ENCODE data around the gene GAB4. TPM values are rescaled to one million over a fixed set of nuclear protein-coding genes. Genes with fewer than 3 reads are reported as not detected.

The GAB4 gene
- total and polyA plus RNA-seq, 4 donors, result not detected

DNA sequence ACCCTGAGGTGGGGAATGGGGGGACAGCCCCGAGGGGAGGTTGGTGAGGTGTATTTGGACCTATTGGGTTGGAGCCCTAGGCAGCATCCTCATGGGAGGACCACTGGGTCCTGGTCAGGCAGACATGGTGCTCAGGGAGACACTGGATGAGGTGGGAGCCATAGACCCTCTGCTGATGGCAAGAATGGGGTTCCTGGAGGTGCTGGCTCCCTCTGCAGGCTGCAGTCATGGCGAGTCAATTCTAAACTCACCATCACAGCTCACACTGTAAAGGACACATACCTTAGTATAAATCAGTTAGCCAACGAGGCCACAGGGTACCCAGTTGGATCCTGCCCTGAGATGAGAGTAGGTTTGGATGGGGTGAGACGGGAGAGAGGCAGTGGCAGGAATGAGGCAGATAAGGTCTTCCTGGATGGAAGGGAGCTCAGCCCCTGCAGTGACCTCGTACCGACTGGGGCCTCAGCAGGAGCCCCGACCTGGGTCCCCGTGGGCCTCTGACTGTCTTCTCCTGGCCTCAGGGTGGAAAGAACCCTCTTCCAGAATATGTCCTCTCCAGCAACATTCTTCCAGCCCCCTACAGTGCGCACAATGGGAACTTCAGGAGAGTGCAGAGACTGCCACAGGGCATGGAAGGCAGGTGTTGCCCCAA lies 1.7 kb upstream of the GAB4 start (continued):
- TF ChIP-seq CTCF (IDR thresholded peaks at IDR 0.05; ENCODE audit: low read depth, low read length, missing input control), result no peak
- TF ChIP-seq NR2F2 (IDR thresholded peaks at IDR 0.05), result no peak
- TF ChIP-seq HNF4G (IDR thresholded peaks at IDR 0.05), result no peak
- TF ChIP-seq TAF1 (conservative IDR thresholded peaks at IDR 0.05), result no peak
- no peak for TF ChIP-seq FOXA1 (IDR thresholded peaks at IDR 0.05)

DNA sequence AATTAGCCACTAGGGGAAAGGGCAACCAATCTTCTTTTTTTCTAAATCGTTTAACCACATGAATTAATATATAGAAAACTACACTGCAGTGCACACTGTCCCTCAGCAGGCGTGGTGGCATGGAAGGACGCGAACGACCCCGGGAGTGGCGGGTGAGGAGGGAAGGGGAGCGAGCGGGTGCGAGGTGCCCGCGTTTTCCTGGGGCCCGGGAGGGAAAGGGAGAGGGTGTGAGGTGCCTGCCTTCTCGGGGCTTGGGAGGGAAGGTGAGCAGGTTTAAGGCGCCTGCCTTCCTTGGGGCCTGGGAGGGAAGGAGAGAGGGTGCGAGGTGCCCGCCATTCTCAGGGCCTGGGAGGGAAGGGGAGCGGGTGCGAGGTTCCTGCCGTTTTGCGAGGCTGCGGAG lies 765 bp downstream of the GAB4 start:
- no peaks in the 10 kb centered on the region for H3K4me1 ChIP-seq (ENCODE audit: control insufficient read depth in 4 of 4, insufficient read depth in 4 of 4, low read length in 3 of 4)
- no peak overlapping the region for H3K27ac ChIP-seq (ENCODE audit: low read depth in 1 of 2, low read length in 2 of 2)
- no peaks in the 10 kb centered on the region for H3K36me3 ChIP-seq (ENCODE audit: control insufficient read depth in 4 of 4, insufficient read depth in 3 of 4, low read depth in 1 of 4, low read length in 3 of 4)
- WGBS, result 15% methylated on average over 22 of the region's 22 CpGs
- no peak overlapping the region for H3K9ac ChIP-seq (ENCODE audit: low read depth in 1 of 2, low read length in 2 of 2)
- H3K4me3 ChIP-seq (ENCODE audit: low read depth in 1 of 3, low read length in 3 of 3), result no peak overlapping the region
- peaks cover 0 to 3% (median 2%) of the 10 kb centered on the region in 4 donors for H3K27me3 ChIP-seq (ENCODE audit: control insufficient read depth in 4 of 4, insufficient read depth in 4 of 4, low read length in 3 of 4)
- H3K9me3 ChIP-seq (ENCODE audit: control insufficient read depth in 4 of 4, low read length in 3 of 4), result no peaks in the 10 kb centered on the region
- no peak for DNase-seq (ENCODE audit: low spot score)
- TF ChIP-seq TAF1 (conservative IDR thresholded peaks at IDR 0.05) (no peak), RAD21 (IDR thresholded peaks at IDR 0.05) (no peak), ATF3 (IDR thresholded peaks at IDR 0.05) (no peak), NR2F2 (IDR thresholded peaks at IDR 0.05) (no peak), HNF4G (IDR thresholded peaks at IDR 0.05) (no peak), CTCF (IDR thresholded peaks at IDR 0.05; ENCODE audit: low read depth, low read length, missing input control) (no peak), FOXA2 (IDR thresholded peaks at IDR 0.05) (no peak), GABPA (IDR thresholded peaks at IDR 0.05 in 1 of 2, conservative IDR thresholded peaks at IDR 0.05 in 1 of 2) (no peak), SP1 (IDR thresholded peaks at IDR 0.05) (no peak), REST (IDR thresholded peaks at IDR 0.05) (no peak), HNF4A (conservative IDR thresholded peaks at IDR 0.05) (no peak), JUND (IDR thresholded peaks at IDR 0.05) (no peak), EGR1 (IDR thresholded peaks at IDR 0.05; ENCODE audit: low read depth in 2 of 2) (no peak), RXRA (IDR thresholded peaks at IDR 0.05) (no peak), FOXA1 (IDR thresholded peaks at IDR 0.05) (no peak), YY1 (IDR thresholded peaks at IDR 0.05) (no peak)
- TF ChIP-seq, protein P1, sequence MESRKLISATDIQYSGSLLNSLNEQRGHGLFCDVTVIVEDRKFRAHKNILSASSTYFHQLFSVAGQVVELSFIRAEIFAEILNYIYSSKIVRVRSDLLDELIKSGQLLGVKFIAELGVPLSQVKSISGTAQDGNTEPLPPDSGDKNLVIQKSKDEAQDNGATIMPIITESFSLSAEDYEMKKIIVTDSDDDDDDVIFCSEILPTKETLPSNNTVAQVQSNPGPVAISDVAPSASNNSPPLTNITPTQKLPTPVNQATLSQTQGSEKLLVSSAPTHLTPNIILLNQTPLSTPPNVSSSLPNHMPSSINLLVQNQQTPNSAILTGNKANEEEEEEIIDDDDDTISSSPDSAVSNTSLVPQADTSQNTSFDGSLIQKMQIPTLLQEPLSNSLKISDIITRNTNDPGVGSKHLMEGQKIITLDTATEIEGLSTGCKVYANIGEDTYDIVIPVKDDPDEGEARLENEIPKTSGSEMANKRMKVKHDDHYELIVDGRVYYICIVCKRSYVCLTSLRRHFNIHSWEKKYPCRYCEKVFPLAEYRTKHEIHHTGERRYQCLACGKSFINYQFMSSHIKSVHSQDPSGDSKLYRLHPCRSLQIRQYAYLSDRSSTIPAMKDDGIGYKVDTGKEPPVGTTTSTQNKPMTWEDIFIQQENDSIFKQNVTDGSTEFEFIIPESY (IDR thresholded peaks at IDR 0.05), result no peak
- TF ChIP-seq, protein P2, sequence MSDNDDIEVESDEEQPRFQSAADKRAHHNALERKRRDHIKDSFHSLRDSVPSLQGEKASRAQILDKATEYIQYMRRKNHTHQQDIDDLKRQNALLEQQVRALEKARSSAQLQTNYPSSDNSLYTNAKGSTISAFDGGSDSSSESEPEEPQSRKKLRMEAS (IDR thresholded peaks at IDR 0.05), result no peak

Data from liver (tissue), 9 donors.